ENCODE results near the gene FBXO28.

DNA sequence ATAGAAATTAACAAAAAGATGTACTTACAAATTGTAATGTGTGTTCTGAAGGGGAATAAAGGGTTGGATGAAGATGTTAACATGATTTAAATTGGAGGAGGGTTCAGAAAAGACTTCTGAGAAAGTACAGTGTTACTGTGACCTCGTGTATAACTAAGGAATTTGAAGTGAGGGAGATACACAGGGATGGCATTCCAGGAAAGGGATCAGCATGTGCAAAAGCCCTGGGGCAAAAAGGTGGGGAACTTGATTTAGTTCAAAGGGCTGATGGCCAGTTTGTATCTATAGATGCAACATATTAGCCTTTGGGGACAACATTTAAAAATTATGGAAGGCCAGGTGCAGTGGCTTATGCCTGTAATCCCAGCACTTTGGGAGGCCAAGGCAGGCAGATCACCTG lies 35.8 kb downstream of the FBXO28 start:
- TF ChIP-seq BACH2 (CRISPR knock-in tag; IDR thresholded peaks at IDR 0.05; ENCODE audit: borderline replicate concordance) (no peak), ZC3H10 (CRISPR knock-in tag; IDR thresholded peaks at IDR 0.05) (no peak), TCF4 (CRISPR knock-in tag; IDR thresholded peaks at IDR 0.05; ENCODE audit: borderline replicate concordance) (no peak), OSR1 (CRISPR knock-in tag; IDR thresholded peaks at IDR 0.05) (no peak), ZFP3 (CRISPR knock-in tag; IDR thresholded peaks at IDR 0.05) (no peak), PPARA (CRISPR knock-in tag; IDR thresholded peaks at IDR 0.05; ENCODE audit: borderline replicate concordance) (no peak), RARB (CRISPR knock-in tag; IDR thresholded peaks at IDR 0.05) (no peak), ZNF8 (CRISPR knock-in tag; IDR thresholded peaks at IDR 0.05) (no peak), GLIS3 (CRISPR knock-in tag; IDR thresholded peaks at IDR 0.05) (no peak), ESRRG (CRISPR knock-in tag; IDR thresholded peaks at IDR 0.05) (no peak)
- TF ChIP-seq, protein P1, sequence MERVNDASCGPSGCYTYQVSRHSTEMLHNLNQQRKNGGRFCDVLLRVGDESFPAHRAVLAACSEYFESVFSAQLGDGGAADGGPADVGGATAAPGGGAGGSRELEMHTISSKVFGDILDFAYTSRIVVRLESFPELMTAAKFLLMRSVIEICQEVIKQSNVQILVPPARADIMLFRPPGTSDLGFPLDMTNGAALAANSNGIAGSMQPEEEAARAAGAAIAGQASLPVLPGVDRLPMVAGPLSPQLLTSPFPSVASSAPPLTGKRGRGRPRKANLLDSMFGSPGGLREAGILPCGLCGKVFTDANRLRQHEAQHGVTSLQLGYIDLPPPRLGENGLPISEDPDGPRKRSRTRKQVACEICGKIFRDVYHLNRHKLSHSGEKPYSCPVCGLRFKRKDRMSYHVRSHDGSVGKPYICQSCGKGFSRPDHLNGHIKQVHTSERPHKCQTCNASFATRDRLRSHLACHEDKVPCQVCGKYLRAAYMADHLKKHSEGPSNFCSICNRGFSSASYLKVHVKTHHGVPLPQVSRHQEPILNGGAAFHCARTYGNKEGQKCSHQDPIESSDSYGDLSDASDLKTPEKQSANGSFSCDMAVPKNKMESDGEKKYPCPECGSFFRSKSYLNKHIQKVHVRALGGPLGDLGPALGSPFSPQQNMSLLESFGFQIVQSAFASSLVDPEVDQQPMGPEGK (CRISPR knock-in tag; IDR thresholded peaks at IDR 0.05; ENCODE audit: borderline replicate concordance): no peak

Data from SK-N-SH treated with all-trans-retinoic acid at 6 μM for 48 hours (cell line).